AG08396 (cell line): ENCODE measurements around the gene MON1A.

ENCODE experiments used
- DNase-seq: peaks from one replicate; pipeline ENCODE4 v3.0.0; 2012; ENCODE audit warnings: low spot score, mixed read lengths

MON1A gene

GRCh38 chr3:49889296-49889695, 40.3 kb downstream of the MON1A start:
- no peak for DNase-seq

GRCh38 chr3:49886922-49887265, 42.7 kb downstream of the MON1A start:
- no peak for DNase-seq

- no peak for DNase-seq
Observed at GRCh38 chr3:49883998-49884397, 45.6 kb downstream of the MON1A start.

GRCh38 chr3:49882166-49882565, 47.4 kb downstream of the MON1A start:
- peak; percentile 35 for DNase-seq

GRCh38 chr3:49880581-49881315, 48.9 kb downstream of the MON1A start:
- no peak for DNase-seq

- DNase-seq, result no peak
Observed at GRCh38 chr3:49879721-49880120, 49.9 kb downstream of the MON1A start.

GRCh38 chr3:49878686-49879085, 50.9 kb downstream of the MON1A start:
- no peak for DNase-seq

GRCh38 chr3:49877716-49878115, 51.9 kb downstream of the MON1A start:
- DNase-seq, result no peak

- no peak for DNase-seq
Observed at GRCh38 chr3:49876567-49876966, 53.0 kb downstream of the MON1A start.

- no peak for DNase-seq
Observed at GRCh38 chr3:49873623-49874022, 56.0 kb downstream of the MON1A start.

- no peak for DNase-seq
Observed at GRCh38 chr3:49872801-49873281, 56.8 kb downstream of the MON1A start.

- no peak for DNase-seq
Observed at GRCh38 chr3:49871531-49872153, 58.0 kb downstream of the MON1A start.

GRCh38 chr3:49869525-49870126, 60.0 kb downstream of the MON1A start, which contains the start of gene CAMKV:
CAMKV (minus strand) TSS chr3:49869906; CDS start chr3:49862388, 7,518 bp downstream.
- peak; percentile 26 for DNase-seq

GRCh38 chr3:49868862-49869466, 60.6 kb downstream of the MON1A start:
- no peak for DNase-seq

- DNase-seq, result peak; percentile 63
Observed at GRCh38 chr3:49867871-49868321, 61.7 kb downstream of the MON1A start.

- no peak for DNase-seq
Observed at GRCh38 chr3:49867400-49867799, 62.2 kb downstream of the MON1A start.

- no peak for DNase-seq
Observed at GRCh38 chr3:49865198-49865784, 64.3 kb downstream of the MON1A start.

- no peak for DNase-seq
Observed at GRCh38 chr3:49864505-49864904, 65.1 kb downstream of the MON1A start.

GRCh38 chr3:49859576-49860305, 69.9 kb downstream of the MON1A start:
- DNase-seq, result no peak
